ENCODE results near the gene MOSPD2. TPM values are rescaled to one million over a fixed set of nuclear protein-coding genes. Genes with fewer than 3 reads are reported as not detected.

MOSPD2 gene
- total RNA-seq, 4 donors from 2014 or later, result 20.2 to 33.4 (median 31.6) TPM

- no peaks in the 10 kb centered on the region for H3K27me3 ChIP-seq
- H3K4me1 ChIP-seq, result no peaks in the 10 kb centered on the region
- no peak overlapping the region for H3K27ac ChIP-seq
- H3K4me3 ChIP-seq, result no peak overlapping the region
- no peaks in the 10 kb centered on the region for H3K36me3 ChIP-seq
- TF ChIP-seq POLR2A (IDR thresholded peaks at IDR 0.05) (no peak), CTCF (IDR thresholded peaks at IDR 0.05) (no peak), EP300 (IDR thresholded peaks at IDR 0.05) (no peak)
- no peak for DNase-seq (ENCODE audit: low spot score in 2 of 2)
- H3K9me3 ChIP-seq, result no peaks in the 10 kb centered on the region
Observed at GRCh38 chrX:14832586-14832985, 40.6 kb upstream of the MOSPD2 start.

GRCh38 chrX:14837155-14837554 lies 36.1 kb upstream of the MOSPD2 start:
- DNase-seq (ENCODE audit: low spot score in 2 of 2), result no peak
- Histone ChIP-seq H3K4me3 (no peak overlapping the region), H3K4me1 (no peaks in the 10 kb centered on the region), H3K9me3 (no peaks in the 10 kb centered on the region), H3K27ac (no peak overlapping the region), H3K27me3 (no peaks in the 10 kb centered on the region), H3K36me3 (no peaks in the 10 kb centered on the region)
- WGBS, 2 donors, result 79 to 100% methylated on average over 2 of the region's 2 CpGs
- TF ChIP-seq CTCF (IDR thresholded peaks at IDR 0.05) (no peak), POLR2A (IDR thresholded peaks at IDR 0.05) (no peak), EP300 (IDR thresholded peaks at IDR 0.05) (no peak)

- Histone ChIP-seq H3K4me3 (no peak overlapping the region), H3K27ac (no peak overlapping the region)
- TF ChIP-seq EP300 (IDR thresholded peaks at IDR 0.05), result no peak
Observed at GRCh38 chrX:14843666-14844065, 29.6 kb upstream of the MOSPD2 start.

GRCh38 chrX:14851526-14851925 lies 21.7 kb upstream of the MOSPD2 start:
- Histone ChIP-seq H3K27me3 (no peaks in the 10 kb centered on the region), H3K9me3 (no peaks in the 10 kb centered on the region), H3K4me3 (no peak overlapping the region), H3K4me1 (no peaks in the 10 kb centered on the region), H3K36me3 (no peaks in the 10 kb centered on the region), H3K27ac (no peak overlapping the region)
- 79 to 82% methylated on average over 3 of the region's 3 CpGs for WGBS, 2 donors
- no peak for DNase-seq (ENCODE audit: low spot score in 2 of 2)
- TF ChIP-seq EP300 (IDR thresholded peaks at IDR 0.05), result no peak

More at GRCh38 chrX:14843666-14844065, 29.6 kb upstream of the MOSPD2 start:
- Histone ChIP-seq H3K4me1 (no peaks in the 10 kb centered on the region), H3K36me3 (no peaks in the 10 kb centered on the region), H3K9me3 (no peaks in the 10 kb centered on the region), H3K27me3 (no peaks in the 10 kb centered on the region)
- WGBS, 2 donors, result 70 to 86% methylated on average over 4 of the region's 4 CpGs
- no peak for DNase-seq (ENCODE audit: low spot score in 2 of 2)

- Histone ChIP-seq H3K27me3 (no peaks in the 10 kb centered on the region), H3K9me3 (peaks cover 0 to 4% (median 0%) of the 10 kb centered on the region in 4 donors), H3K36me3 (no peaks in the 10 kb centered on the region), H3K4me3 (no peak overlapping the region), H3K4me1 (no peaks in the 10 kb centered on the region), H3K27ac (peak overlapping the region; percentile 15 to 82 (median 49))
- TF ChIP-seq EP300 (IDR thresholded peaks at IDR 0.05) (no peak), CTCF (IDR thresholded peaks at IDR 0.05) (no peak), POLR2A (IDR thresholded peaks at IDR 0.05) (no peak)
- WGBS, 2 donors, result 58 to 60% methylated on average over 1 of the region's 1 CpG
- DNase-seq (ENCODE audit: low spot score in 2 of 2), result no peak
Observed at GRCh38 chrX:14864631-14865030, 8.6 kb upstream of the MOSPD2 start.

- H3K27ac ChIP-seq, result peak overlapping the region in 3 of 4 donors; percentile 30 to 82 (median 68)
- WGBS, 2 donors, result 35 to 44% methylated on average over 1 of the region's 1 CpG
- TF ChIP-seq CTCF (IDR thresholded peaks at IDR 0.05), result no peak
- TF ChIP-seq EP300 (IDR thresholded peaks at IDR 0.05), result no peak
- TF ChIP-seq POLR2A (IDR thresholded peaks at IDR 0.05), result no peak
- no peaks in the 10 kb centered on the region for H3K36me3 ChIP-seq
- H3K4me1 ChIP-seq, result no peaks in the 10 kb centered on the region
- no peak for DNase-seq (ENCODE audit: low spot score in 2 of 2)
- H3K4me3 ChIP-seq, result no peak overlapping the region
- H3K9me3 ChIP-seq, result peaks cover 0 to 4% (median 0%) of the 10 kb centered on the region in 4 donors
- no peaks in the 10 kb centered on the region for H3K27me3 ChIP-seq
Observed at GRCh38 chrX:14865201-14865600, 8.0 kb upstream of the MOSPD2 start.

Data from tibial nerve (tissue), 4 donors.